ENCODE results near the gene ADGRA3. TPM values are rescaled to one million over a fixed set of nuclear protein-coding genes. Genes with fewer than 3 reads are reported as not detected.

The ADGRA3 gene
- total and polyA plus RNA-seq, 2 donors (not counting 3 experiments of a cell fraction or from before 2014, with no cell fraction given): 17.2 to 36.2 TPM

DNA sequence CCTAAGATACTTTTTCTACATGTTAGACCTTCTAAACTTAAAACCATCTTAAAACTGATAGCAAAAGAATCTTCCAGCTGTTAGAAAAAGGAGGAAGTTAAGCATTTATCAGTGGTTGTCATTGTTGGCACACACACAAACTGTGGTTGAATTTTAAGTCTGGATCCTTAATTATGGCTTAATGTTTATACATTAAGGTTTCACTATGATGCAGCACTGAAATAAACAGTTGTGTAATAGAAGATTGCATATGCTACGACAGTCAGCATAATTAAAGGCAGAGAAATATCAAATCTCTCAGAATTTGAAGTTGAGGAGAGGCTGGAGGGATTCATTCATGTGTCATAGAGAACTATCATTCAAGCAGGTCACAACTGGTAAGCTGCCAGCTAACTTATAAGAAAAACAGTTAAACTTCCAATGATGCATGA is 32.3 kb downstream of the ADGRA3 start:
- Histone ChIP-seq H3K9me1 (replicated peaks; ENCODE audit: control insufficient read depth, extremely low read depth, insufficient read depth, low read length) (no peaks in the 10 kb centered on the region), H3K4me3 (replicated peaks in 1 of 3; ENCODE audit: insufficient read depth in 1 of 3, low read depth in 1 of 3, low read length in 3 of 3) (no peak overlapping the region), H3K27ac (ENCODE audit: insufficient read depth, low read depth, low read length) (no peak overlapping the region), H3K9ac (replicated peaks; ENCODE audit: extremely low read depth, insufficient read depth, low read length) (no peak overlapping the region), H3K4me2 (ENCODE audit: insufficient read depth, low read length) (no peak overlapping the region), H3K9me3 (replicated peaks; ENCODE audit: control insufficient read depth, insufficient read depth, low read length) (no peaks in the 10 kb centered on the region), H2AFZ (ENCODE audit: low read depth, low read length) (no peak overlapping the region), H3K4me1 (ENCODE audit: control insufficient read depth, extremely low read depth, insufficient read depth, low read length) (no peaks in the 10 kb centered on the region), H3K79me2 (ENCODE audit: control insufficient read depth, insufficient read depth, low read length) (peaks cover 33% of the 10 kb centered on the region), H3K27me3 (ENCODE audit: control insufficient read depth in 2 of 2, insufficient read depth in 2 of 2, low read length in 2 of 2) (no peaks in the 10 kb centered on the region), H4K20me1 (replicated peaks; ENCODE audit: control insufficient read depth, extremely low read depth, insufficient read depth, low read length) (no peaks in the 10 kb centered on the region), H3K36me3 (ENCODE audit: control insufficient read depth in 2 of 2, extremely low read depth in 1 of 2, insufficient read depth in 2 of 2, low read length in 2 of 2) (no peaks in the 10 kb centered on the region)
- no peak for DNase-seq (ENCODE audit: low read depth, low spot score)
- intact Hi-C loops (cut with micrococcal nuclease) (no loop called here), dilution Hi-C loops (cut with MboI; ENCODE audit: extremely low pct_ligation_motif_present, low sequenced_read_pairs) (no loop called here)
- ChIA-PET POLR2A (no interaction called here), CTCF (interaction anchor here (0.9 kb wide), 1 partner anchor 9 kb away, joined by 3 read pairs; no protein-coding TSS in a partner anchor)
- no TSS peak for BruUV-seq (replicated peaks)
- no peak for TF ChIP-seq EZH2 (IDR thresholded peaks at IDR 0.05; ENCODE audit: borderline replicate concordance, low read depth, low read length, severe bottlenecking)
- peak; percentile 7 for TF ChIP-seq FOS (IDR thresholded peaks at IDR 0.05; ENCODE audit: borderline replicate concordance, insufficient read depth, low read length)
- no peak for FAIRE-seq

DNA sequence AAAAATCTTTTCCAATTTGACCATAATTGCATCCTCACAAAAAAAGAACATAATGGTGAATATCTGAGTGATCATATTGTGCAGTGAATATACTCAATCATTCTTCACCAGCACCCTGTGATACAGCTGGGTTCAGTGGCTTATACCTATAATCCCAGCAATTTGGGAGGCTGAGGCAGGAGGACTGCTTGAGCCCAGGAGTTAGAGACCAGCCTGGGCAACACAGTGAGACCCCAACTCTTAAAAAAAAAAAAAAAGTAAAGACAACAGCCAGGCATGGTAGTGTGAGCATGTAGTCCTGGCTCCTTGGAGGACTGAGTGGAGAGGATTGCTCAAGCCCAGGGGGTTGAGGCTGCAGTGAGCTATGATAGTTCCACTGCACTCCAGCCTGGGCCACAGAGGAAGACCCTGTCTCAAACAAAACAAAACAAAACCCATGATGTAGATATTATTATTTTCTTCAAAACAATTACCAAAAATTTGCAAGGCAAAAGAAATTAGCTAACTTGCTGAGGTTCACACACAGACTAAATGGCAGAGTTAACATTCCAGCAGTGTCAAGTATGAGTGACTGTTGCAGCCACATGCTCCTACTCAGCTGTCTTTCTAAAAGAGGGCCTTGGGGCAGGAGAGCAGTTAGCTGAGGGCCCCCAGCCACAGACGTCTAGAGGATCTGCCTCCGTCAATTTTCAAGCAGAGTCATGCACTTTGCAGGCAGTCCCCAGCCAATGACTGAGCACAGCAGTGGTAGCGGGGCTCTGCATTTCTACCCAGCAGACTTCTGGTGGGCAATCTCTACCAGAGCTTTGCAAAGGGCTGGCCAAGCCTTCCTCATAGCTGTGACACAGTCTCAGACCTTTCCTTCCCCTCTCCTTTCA is 33.4 kb downstream of the ADGRA3 start:
- CTCF ChIA-PET: no interaction called here
- Histone ChIP-seq H2AFZ (ENCODE audit: low read depth, low read length) (no peak overlapping the region), H3K79me2 (ENCODE audit: control insufficient read depth, insufficient read depth, low read length) (peaks cover 27% of the 10 kb centered on the region), H4K20me1 (replicated peaks; ENCODE audit: control insufficient read depth, extremely low read depth, insufficient read depth, low read length) (no peaks in the 10 kb centered on the region), H3K9me3 (replicated peaks; ENCODE audit: control insufficient read depth, insufficient read depth, low read length) (no peaks in the 10 kb centered on the region), H3K9me1 (replicated peaks; ENCODE audit: control insufficient read depth, extremely low read depth, insufficient read depth, low read length) (no peaks in the 10 kb centered on the region), H3K9ac (replicated peaks; ENCODE audit: extremely low read depth, insufficient read depth, low read length) (no peak overlapping the region), H3K27me3 (ENCODE audit: control insufficient read depth in 2 of 2, insufficient read depth in 2 of 2, low read length in 2 of 2) (no peaks in the 10 kb centered on the region), H3K4me3 (replicated peaks in 1 of 3; ENCODE audit: insufficient read depth in 1 of 3, low read depth in 1 of 3, low read length in 3 of 3) (no peak overlapping the region), H3K27ac (ENCODE audit: insufficient read depth, low read depth, low read length) (no peak overlapping the region), H3K4me2 (ENCODE audit: insufficient read depth, low read length) (no peak overlapping the region), H3K4me1 (ENCODE audit: control insufficient read depth, extremely low read depth, insufficient read depth, low read length) (no peaks in the 10 kb centered on the region), H3K36me3 (ENCODE audit: control insufficient read depth in 2 of 2, extremely low read depth in 1 of 2, insufficient read depth in 2 of 2, low read length in 2 of 2) (no peaks in the 10 kb centered on the region)
- intact Hi-C loops (cut with micrococcal nuclease): no loop called here
- BruUV-seq (replicated peaks): no TSS peak
- FAIRE-seq (no peak), DNase-seq (ENCODE audit: low read depth, low spot score) (no peak)
- POLR2A ChIA-PET: no interaction called here
- no peak for TF ChIP-seq FOS (IDR thresholded peaks at IDR 0.05; ENCODE audit: borderline replicate concordance, insufficient read depth, low read length)
- dilution Hi-C loops (cut with MboI; ENCODE audit: extremely low pct_ligation_motif_present, low sequenced_read_pairs): no loop called here

Measured in endothelial cell of umbilical vein (primary cell).